IgD-negative memory B cell (primary cell): ENCODE data around the gene UACA. TPM values are rescaled to one million over a fixed set of nuclear protein-coding genes. Genes with fewer than 3 reads are reported as not detected.
"Not testable (repeated sequence)": the region's sequence is repeated elsewhere in the genome, so short reads cannot be mapped to it uniquely, and the experiment has no call there.

Experiments used
- H3K27ac Mint-ChIP-seq, 3 donors: one replicate each; pipeline ENCODE4 v1.8.0; 2020 to 2022; ENCODE audit warnings: mild to moderate bottlenecking in 3 of 3, mixed read lengths in 3 of 3, moderate library complexity in 1 of 3
- H3K27me3 Mint-ChIP-seq: one replicate; pipeline ENCODE4 v1.8.0; 2021; ENCODE audit warnings: mixed read lengths
- H3K36me3 Mint-ChIP-seq: one replicate; pipeline ENCODE4 v1.8.0; 2020; ENCODE audit warnings: mild to moderate bottlenecking, mixed read lengths
- H3K4me1 Mint-ChIP-seq, 3 donors: one replicate each; pipeline ENCODE4 v1.8.0; 2020 to 2022; ENCODE audit warnings: mixed read lengths in 3 of 3, mild to moderate bottlenecking in 1 of 3
- H3K4me3 Mint-ChIP-seq, 4 donors: one replicate each; pipeline ENCODE4 v1.8.0; 2020 to 2022; ENCODE audit warnings: mild to moderate bottlenecking in 4 of 4, mixed read lengths in 4 of 4, moderate library complexity in 3 of 4
- H3K9me3 Mint-ChIP-seq, 3 donors: one replicate each; pipeline ENCODE4 v1.8.0; 2020 to 2021; ENCODE audit warnings: mixed read lengths in 3 of 3, mild to moderate bottlenecking in 1 of 3
- polyA plus RNA-seq: library from polyadenylated mRNA; unstranded; fragments of 300-500 nt; fragmentation: Illumina TruSeq; gene quantifications from one replicate; pipeline ENCODE4 v1.2.3, GENCODE V29; 2021

UACA gene
- polyA plus RNA-seq, 1 donor from 2014 or later: 1.1 TPM

GRCh38 chr15:70632491-70633102 is 130.8 kb downstream of the UACA start:
- H3K4me1 Mint-ChIP-seq: peaks cover 0 to 8% (median 1%) of the 10 kb centered on the region in 3 donors
- no peak overlapping the region for H3K4me3 Mint-ChIP-seq
- no peaks in the 10 kb centered on the region for H3K36me3 Mint-ChIP-seq
- H3K27me3 Mint-ChIP-seq: peaks cover 32% of the 10 kb centered on the region
- no peak overlapping the region for H3K27ac Mint-ChIP-seq
- no peaks in the 10 kb centered on the region for H3K9me3 Mint-ChIP-seq

GRCh38 chr15:70632079-70632478 is 131.3 kb downstream of the UACA start:
- no peaks in the 10 kb centered on the region for H3K9me3 Mint-ChIP-seq
- no peak overlapping the region for H3K4me3 Mint-ChIP-seq
- H3K36me3 Mint-ChIP-seq: no peaks in the 10 kb centered on the region
- peaks cover 35% of the 10 kb centered on the region for H3K27me3 Mint-ChIP-seq
- H3K27ac Mint-ChIP-seq: peak overlapping the region in 1 of 3 donors; percentile 16
- H3K4me1 Mint-ChIP-seq: peaks cover 0 to 8% (median 1%) of the 10 kb centered on the region in 3 donors

GRCh38 chr15:70629735-70630273 is 133.6 kb downstream of the UACA start:
- H3K9me3 Mint-ChIP-seq: no peaks in the 10 kb centered on the region
- no peak overlapping the region for H3K4me3 Mint-ChIP-seq
- no peak overlapping the region for H3K27ac Mint-ChIP-seq
- H3K36me3 Mint-ChIP-seq: no peaks in the 10 kb centered on the region
- peaks cover 3 to 4% (median 3%) of the 10 kb centered on the region in 3 donors for H3K4me1 Mint-ChIP-seq
- peaks cover 28% of the 10 kb centered on the region for H3K27me3 Mint-ChIP-seq

GRCh38 chr15:70628549-70628896 is 134.8 kb downstream of the UACA start:
- H3K4me1 Mint-ChIP-seq: peaks cover 3 to 4% (median 3%) of the 10 kb centered on the region in 3 donors
- H3K9me3 Mint-ChIP-seq: peaks cover 0 to 3% (median 0%) of the 10 kb centered on the region in 3 donors
- H3K27me3 Mint-ChIP-seq: peaks cover 25% of the 10 kb centered on the region
- peaks cover 3% of the 10 kb centered on the region for H3K36me3 Mint-ChIP-seq
- no peak overlapping the region for H3K4me3 Mint-ChIP-seq
- no peak overlapping the region for H3K27ac Mint-ChIP-seq

GRCh38 chr15:70627734-70628548 is 135.4 kb downstream of the UACA start:
- no peak overlapping the region for H3K4me3 Mint-ChIP-seq
- H3K4me1 Mint-ChIP-seq: peaks cover 3 to 4% (median 3%) of the 10 kb centered on the region in 3 donors
- peaks cover 3% of the 10 kb centered on the region for H3K36me3 Mint-ChIP-seq
- peaks cover 28% of the 10 kb centered on the region for H3K27me3 Mint-ChIP-seq
- peak overlapping the region in 1 of 3 donors; percentile 47 for H3K27ac Mint-ChIP-seq
- peaks cover 0 to 3% (median 0%) of the 10 kb centered on the region in 3 donors for H3K9me3 Mint-ChIP-seq

GRCh38 chr15:70627322-70627721 is 136.0 kb downstream of the UACA start:
- H3K27ac Mint-ChIP-seq: peak overlapping the region in 1 of 3 donors; percentile 47
- H3K4me3 Mint-ChIP-seq: no peak overlapping the region
- peaks cover 28% of the 10 kb centered on the region for H3K27me3 Mint-ChIP-seq
- H3K36me3 Mint-ChIP-seq: peaks cover 3% of the 10 kb centered on the region
- peaks cover 0 to 5% (median 4%) of the 10 kb centered on the region in 3 donors for H3K9me3 Mint-ChIP-seq
- peaks cover 3 to 4% (median 3%) of the 10 kb centered on the region in 3 donors for H3K4me1 Mint-ChIP-seq

- peaks cover 31% of the 10 kb centered on the region for H3K27me3 Mint-ChIP-seq
- H3K9me3 Mint-ChIP-seq: peaks cover 2 to 9% (median 5%) of the 10 kb centered on the region in 3 donors
- peaks cover 3% of the 10 kb centered on the region for H3K36me3 Mint-ChIP-seq
Measured at GRCh38 chr15:70625438-70625837, 137.9 kb downstream of the UACA start.

GRCh38 chr15:70625011-70625410 is 138.3 kb downstream of the UACA start:
- H3K27ac Mint-ChIP-seq: peak overlapping the region in 1 of 3 donors; percentile 18
- H3K4me1 Mint-ChIP-seq: peaks cover 3 to 4% (median 3%) of the 10 kb centered on the region in 3 donors

More at GRCh38 chr15:70625438-70625837, 137.9 kb downstream of the UACA start:
- no peak overlapping the region for H3K4me3 Mint-ChIP-seq
- H3K27ac Mint-ChIP-seq: peak overlapping the region in 1 of 3 donors; percentile 18
- H3K4me1 Mint-ChIP-seq: peaks cover 3 to 4% (median 3%) of the 10 kb centered on the region in 3 donors

GRCh38 chr15:70618929-70619328 is 144.4 kb downstream of the UACA start:
- peaks cover 3% of the 10 kb centered on the region for H3K36me3 Mint-ChIP-seq

More at GRCh38 chr15:70625011-70625410, 138.3 kb downstream of the UACA start:
- peaks cover 3% of the 10 kb centered on the region for H3K36me3 Mint-ChIP-seq
- H3K9me3 Mint-ChIP-seq: peaks cover 2 to 9% (median 5%) of the 10 kb centered on the region in 3 donors
- H3K27me3 Mint-ChIP-seq: peaks cover 31% of the 10 kb centered on the region
- no peak overlapping the region for H3K4me3 Mint-ChIP-seq

GRCh38 chr15:70617911-70618287 is 145.5 kb downstream of the UACA start:
- peaks cover 2 to 9% (median 3%) of the 10 kb centered on the region in 3 donors for H3K9me3 Mint-ChIP-seq
- H3K36me3 Mint-ChIP-seq: no peaks in the 10 kb centered on the region
- peaks cover 21% of the 10 kb centered on the region for H3K27me3 Mint-ChIP-seq
- no peaks in the 10 kb centered on the region for H3K4me1 Mint-ChIP-seq
- H3K4me3 Mint-ChIP-seq: no peak overlapping the region
- no peak overlapping the region for H3K27ac Mint-ChIP-seq

More at GRCh38 chr15:70618929-70619328, 144.4 kb downstream of the UACA start:
- Mint-ChIP-seq H3K4me1 (no peaks in the 10 kb centered on the region), H3K4me3 (no peak overlapping the region), H3K27me3 (peaks cover 23% of the 10 kb centered on the region), H3K27ac (no peak overlapping the region), H3K9me3 (peaks cover 2 to 9% (median 5%) of the 10 kb centered on the region in 3 donors)

GRCh38 chr15:70617076-70617910 is 146.1 kb downstream of the UACA start:
- no peaks in the 10 kb centered on the region for H3K4me1 Mint-ChIP-seq
- H3K27me3 Mint-ChIP-seq: peaks cover 21% of the 10 kb centered on the region
- no peak overlapping the region for H3K4me3 Mint-ChIP-seq
- no peaks in the 10 kb centered on the region for H3K36me3 Mint-ChIP-seq
- H3K9me3 Mint-ChIP-seq: peaks cover 0 to 6% (median 2%) of the 10 kb centered on the region in 3 donors
- no peak overlapping the region for H3K27ac Mint-ChIP-seq

- Mint-ChIP-seq H3K27me3 (peaks cover 19% of the 10 kb centered on the region), H3K27ac (peak overlapping the region in 1 of 3 donors; percentile 8)
- H3K4me1 Mint-ChIP-seq, H3K9me3 Mint-ChIP-seq, H3K36me3 Mint-ChIP-seq, H3K4me3 Mint-ChIP-seq: not testable (repeated sequence)
Measured at GRCh38 chr15:70616311-70616756, 147.0 kb downstream of the UACA start.

GRCh38 chr15:70615435-70616310 is 147.7 kb downstream of the UACA start:
- H3K27ac Mint-ChIP-seq: no peak overlapping the region
- H3K4me1 Mint-ChIP-seq: no peaks in the 10 kb centered on the region
- peaks cover 15% of the 10 kb centered on the region for H3K27me3 Mint-ChIP-seq
- H3K4me3 Mint-ChIP-seq: no peak overlapping the region
- H3K9me3 Mint-ChIP-seq: no peaks in the 10 kb centered on the region
- H3K36me3 Mint-ChIP-seq: no peaks in the 10 kb centered on the region

GRCh38 chr15:70614221-70614620 is 149.1 kb downstream of the UACA start:
- Mint-ChIP-seq H3K4me1 (no peaks in the 10 kb centered on the region), H3K27me3 (peaks cover 9% of the 10 kb centered on the region), H3K27ac (no peak overlapping the region), H3K36me3 (no peaks in the 10 kb centered on the region), H3K4me3 (no peak overlapping the region), H3K9me3 (no peaks in the 10 kb centered on the region)
